ENCODE results near the gene GOLGA8G.
"Not testable (repeated sequence)": the region's sequence is repeated elsewhere in the genome, so short reads cannot be mapped to it uniquely, and the experiment has no call there.

DNA sequence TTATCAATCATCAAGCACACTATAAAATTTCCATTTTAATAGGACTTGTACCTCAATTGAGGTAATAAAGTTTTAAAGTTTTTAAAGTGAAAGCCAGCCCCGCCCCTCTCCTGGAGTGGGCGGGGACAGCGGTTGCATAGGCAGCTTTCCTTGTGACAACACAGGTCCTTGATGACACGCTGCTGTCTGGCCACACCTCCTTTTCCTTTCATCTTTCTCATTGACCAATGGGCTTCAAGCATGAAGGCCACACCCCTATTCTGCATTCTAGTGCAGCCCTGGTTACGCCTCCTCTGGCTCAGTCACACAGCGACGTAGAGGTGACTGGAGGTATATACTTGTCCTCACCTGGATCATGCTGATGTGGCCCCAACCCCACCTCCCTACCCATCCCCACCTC is 20.5 kb upstream of the GOLGA8G start, which contains the start of gene GOLGA6L25:
- not testable (repeated sequence) for TF ChIP-seq POLR2AphosphoS5, POLR2A (IDR thresholded peaks at IDR 0.05)

All from stomach (tissue), 4 donors.